H1 (cell line): ENCODE measurements around the gene SLC6A20. TPM values are rescaled to one million over a fixed set of nuclear protein-coding genes. Genes with fewer than 3 reads are reported as not detected.

Experiments
- CTCF ChIA-PET: fragments of 300-600 bp; sonication (Branson Sonifier 250); formaldehyde crosslinking; loops from one replicate; lab custom pipeline; 2021; ENCODE audit not compliant: partially characterized antibody; lab: Charles Lee
- POLR2A ChIA-PET: fragments of 300-600 bp; sonication (Branson Sonifier 250); formaldehyde crosslinking; loops from one replicate; lab custom pipeline; 2021; ENCODE audit warnings: inconsistent platforms; ENCODE audit not compliant: partially characterized antibody; lab: Charles Lee
- DNase-seq, 2 experiments: peaks; one replicate each; pipeline versions ENCODE4 v3.0.0 to v3.0.0-alpha.2; 2010 to 2022; ENCODE audit warnings: low spot score in 2 of 2, low read depth in 1 of 2, mixed read lengths in 1 of 2
- FAIRE-seq: peaks from 2 replicates; lab custom pipeline; 2011; peaks lifted over from hg19 to GRCh38; lab: Jason Lieb, UNC
- H2AFZ ChIP-seq: 2 replicates; pipeline ENCODE4 v1.8.1; 2012; ENCODE audit warnings: low read length, inconsistent platforms
- H2AK5ac ChIP-seq: 2 replicates; pipeline ENCODE4 v1.6.1; 2013; ENCODE audit warnings: low read depth, low read length
- H2BK120ac ChIP-seq: replicated peaks from 2 replicates; pipeline ENCODE3; 2013; ENCODE audit warnings: low read depth, low read length, inconsistent platforms
- H2BK12ac ChIP-seq: 2 replicates; pipeline ENCODE4 v1.6.1; 2013; ENCODE audit warnings: low read depth, low read length
- H2BK15ac ChIP-seq: 2 replicates; pipeline ENCODE4 v1.6.1; 2013; ENCODE audit warnings: low read length
- H2BK20ac ChIP-seq: 2 replicates; pipeline ENCODE4 v1.6.1; 2013; ENCODE audit warnings: low read length
- H2BK5ac ChIP-seq: 2 replicates; pipeline ENCODE4 v1.6.1; 2013; ENCODE audit warnings: low read depth, low read length
- H3K14ac ChIP-seq: 2 replicates; pipeline ENCODE4 v1.6.1; 2013; ENCODE audit warnings: inconsistent platforms; ENCODE audit not compliant: insufficient read length
- H3K18ac ChIP-seq: 2 replicates; pipeline ENCODE4 v1.6.1; 2013; ENCODE audit warnings: low read length; ENCODE audit errors: extremely low read depth
- H3K23ac ChIP-seq: 2 replicates; pipeline ENCODE4 v1.6.1; 2013; ENCODE audit warnings: inconsistent platforms; ENCODE audit not compliant: insufficient read length
- H3K23me2 ChIP-seq: 2 replicates; pipeline ENCODE4 v1.6.1; 2013; ENCODE audit warnings: low read depth, low read length
- H3K27ac ChIP-seq: 2 replicates; pipeline ENCODE4 v1.6.1; 2011; ENCODE audit warnings: low read depth, low read length, inconsistent platforms
- H3K27me3 ChIP-seq, 4 experiments: replicated peaks in 1 of 4; 1 replicate in 1 of 4; 2 replicates in 3 of 4; pipeline versions ENCODE4 v1.6.1 to v1.8.1; 2011 to 2013; ENCODE audit warnings: low read length in 3 of 4, mild to moderate bottlenecking in 3 of 4, inconsistent platforms in 2 of 4, mixed read lengths in 2 of 4, moderate library complexity in 1 of 4; ENCODE audit not compliant: control insufficient read depth in 3 of 4, insufficient read depth in 3 of 4; ENCODE audit errors: extremely low read depth in 1 of 4
- H3K36me3 ChIP-seq, 4 experiments: 2 replicates each; pipeline versions ENCODE4 v1.6.1 to v1.8.1; 2011 to 2013; ENCODE audit warnings: mild to moderate bottlenecking in 4 of 4, low read length in 3 of 4, moderate library complexity in 2 of 4, control low read depth in 1 of 4, inconsistent platforms in 1 of 4; ENCODE audit not compliant: insufficient read depth in 4 of 4, control insufficient read depth in 2 of 4
- H3K4ac ChIP-seq: replicated peaks from 2 replicates; pipeline ENCODE3; 2013; ENCODE audit warnings: low read length, low read depth, mixed read lengths, inconsistent platforms; ENCODE audit not compliant: insufficient read length
- H3K4me1 ChIP-seq, 4 experiments: replicated peaks in 1 of 4; 1 replicate in 1 of 4; 2 replicates in 3 of 4; pipeline versions ENCODE4 v1.6.1 to v1.8.1; 2011 to 2013; ENCODE audit warnings: low read length in 3 of 4, inconsistent platforms in 2 of 4, mixed read lengths in 1 of 4; ENCODE audit not compliant: insufficient read depth in 4 of 4, control insufficient read depth in 3 of 4
- H3K4me2 ChIP-seq, 2 experiments: 2 replicates each; pipeline versions ENCODE4 v1.6.1 to v1.8.1; 2011 to 2013; ENCODE audit warnings: low read depth in 2 of 2, low read length in 2 of 2, control low read depth in 1 of 2, inconsistent platforms in 1 of 2, mild to moderate bottlenecking in 1 of 2; ENCODE audit not compliant: insufficient read depth in 1 of 2
- H3K4me3 ChIP-seq, 4 experiments: fragments of 200-600, 300-600 bp in 1 of 4; sonication (generic), shearing (Covaris generic), sonication (Bioruptor Twin) in 1 of 4; 2 replicates each; pipeline versions ENCODE4 v1.5.1 to v1.8.1; 2011 to 2016; ENCODE audit warnings: low read length in 4 of 4, low read depth in 3 of 4, control low read depth in 2 of 4, inconsistent platforms in 2 of 4, mild to moderate bottlenecking in 2 of 4, mixed read lengths in 1 of 4, moderate library complexity in 1 of 4; ENCODE audit not compliant: insufficient read depth in 2 of 4; ENCODE audit errors: extremely low read depth in 1 of 4
- H3K56ac ChIP-seq: replicated peaks from 2 replicates; pipeline ENCODE3; 2013; ENCODE audit warnings: low read depth, mild to moderate bottlenecking, mixed read lengths, low read length, inconsistent platforms; ENCODE audit not compliant: insufficient read length
- H3K79me1 ChIP-seq: 2 replicates; pipeline ENCODE4 v1.6.1; 2013; ENCODE audit warnings: low read depth, low read length, control low read depth
- H3K79me2 ChIP-seq, 2 experiments: 2 replicates each; pipeline versions ENCODE4 v1.6.1 to v1.8.1; 2012 to 2013; ENCODE audit warnings: low read length in 2 of 2, mild to moderate bottlenecking in 2 of 2, inconsistent platforms in 1 of 2; ENCODE audit not compliant: insufficient read depth in 2 of 2, control insufficient read depth in 1 of 2
- H3K9ac ChIP-seq, 4 experiments: replicated peaks in 1 of 4; 1 replicate in 1 of 4; 2 replicates in 3 of 4; pipeline versions ENCODE4 v1.6.1 to v1.8.1; 2011 to 2013; ENCODE audit warnings: low read depth in 3 of 4, low read length in 3 of 4, control low read depth in 2 of 4, mild to moderate bottlenecking in 2 of 4, moderate library complexity in 2 of 4, inconsistent platforms in 1 of 4; ENCODE audit errors: extremely low read depth in 1 of 4
- H3K9me3 ChIP-seq, 2 experiments: 2 replicates each; pipeline versions ENCODE4 v1.6.1 to v1.8.1; 2012 to 2013; ENCODE audit warnings: mild to moderate bottlenecking in 2 of 2, moderate library complexity in 2 of 2, control low read depth in 1 of 2, inconsistent platforms in 1 of 2, low read depth in 1 of 2, low read length in 1 of 2, mixed read lengths in 1 of 2; ENCODE audit not compliant: insufficient read depth in 2 of 2
- H4K20me1 ChIP-seq, 2 experiments: replicated peaks in 1 of 2; 2 replicates each; pipeline versions ENCODE3 to v1.8.1; 2011 to 2013; ENCODE audit warnings: inconsistent platforms in 2 of 2, low read length in 2 of 2, mild to moderate bottlenecking in 1 of 2; ENCODE audit not compliant: insufficient read depth in 2 of 2, control insufficient read depth in 1 of 2
- H4K5ac ChIP-seq: 2 replicates; pipeline ENCODE4 v1.6.1; 2013; ENCODE audit warnings: low read length, low read depth, mixed read lengths, inconsistent platforms; ENCODE audit not compliant: insufficient read length
- H4K8ac ChIP-seq: 2 replicates; pipeline ENCODE4 v1.8.0; 2013; ENCODE audit warnings: mild to moderate bottlenecking, moderate library complexity, low read length, inconsistent platforms; ENCODE audit not compliant: insufficient read depth; ENCODE audit errors: extremely low read depth
- H4K91ac ChIP-seq: replicated peaks from 2 replicates; pipeline ENCODE3; 2013; ENCODE audit warnings: low read length, mixed read lengths, inconsistent platforms; ENCODE audit not compliant: insufficient read length
- CTBP2 ChIP-seq: IDR thresholded peaks from 2 replicates; pipeline ENCODE4 v1.7.0; 2011; ENCODE audit warnings: borderline replicate concordance, mild to moderate bottlenecking, moderate library complexity, mixed read lengths, low read length; ENCODE audit not compliant: insufficient read depth, insufficient read length
- FOSL1 ChIP-seq: IDR thresholded peaks from 2 replicates; pipeline ENCODE4 v1.6.1; 2011; ENCODE audit warnings: mild to moderate bottlenecking, low read depth, low read length, moderate library complexity; ENCODE audit not compliant: insufficient read depth
- GTF2F1 ChIP-seq: IDR thresholded peaks from 2 replicates; pipeline ENCODE4 v1.6.1; 2012; ENCODE audit warnings: low read depth, low read length, improper control_type of control experiment, borderline replicate concordance
- JUND ChIP-seq: IDR thresholded peaks from 2 replicates; pipeline ENCODE4 v1.6.1; 2011; ENCODE audit warnings: mild to moderate bottlenecking, improper control_type of control experiment, low read length
- RAD21 ChIP-seq, 2 experiments: IDR thresholded peaks in 1 of 2; conservative IDR thresholded peaks in 1 of 2; 2 replicates each; pipeline ENCODE4 v1.6.1; 2011; ENCODE audit warnings: low read depth in 2 of 2, low read length in 2 of 2, improper control_type of control experiment in 1 of 2, inconsistent platforms in 1 of 2, mild to moderate bottlenecking in 1 of 2, moderate library complexity in 1 of 2
- SAP30 ChIP-seq: fragments of 300-600 bp; sonication (generic); IDR thresholded peaks from 2 replicates; pipeline ENCODE4 v1.7.1; 2012; ENCODE audit warnings: low read length, moderate library complexity, mild to moderate bottlenecking, inconsistent platforms; ENCODE audit not compliant: insufficient read depth, insufficient replicate concordance
- SP1 ChIP-seq: IDR thresholded peaks from 2 replicates; pipeline ENCODE4 v1.6.1; 2011; ENCODE audit warnings: low read depth, low read length
- SP2 ChIP-seq: IDR thresholded peaks from 2 replicates; pipeline ENCODE4 v1.6.1; 2012; ENCODE audit warnings: mild to moderate bottlenecking, low read length, inconsistent platforms
- WGBS, 2 experiments: shearing (Covaris generic) in 1 of 2; methylation state at CpG; one replicate each; pipeline versions ENCODE4 v1.1.6 to v1.1.7; 2013 to 2015; ENCODE audit warnings: low lambda C conversion rate in 2 of 2, mixed read lengths in 2 of 2, inconsistent platforms in 1 of 2, low coverage in 1 of 2, missing lambda C conversion rate in 1 of 2; ENCODE audit not compliant: insufficient replicate concordance in 2 of 2, insufficient coverage in 1 of 2, insufficient read length in 1 of 2; ENCODE audit errors: extremely low coverage in 1 of 2, missing lambda C conversion rate in 1 of 2; 5-methylcytosine and 5-hydroxymethylcytosine counted together
- polyA plus RNA-seq, 7 experiments: library from polyadenylated mRNA; depleted of rRNA in 3 of 7; stranded (reverse) in 5 of 7; unstranded in 2 of 7; fragments of >200 nt in 5 of 7; fragments of 200-250 nt in 2 of 7; gene quantifications; 1 replicate in 5 of 7; 2 replicates in 1 of 7; 4 replicates in 1 of 7; pipeline versions ENCODE4 v1.2.1 to v1.2.3, GENCODE V29; 2011 to 2013; ENCODE audit warnings: missing spikeins in 2 of 7, mixed read lengths in 2 of 7
- total RNA-seq: library from RNA; stranded (reverse); fragmentation: NEBNext Ultra II Directional; extraction: Animal tissue kit (Norgen Biotek cat#: 25700); gene quantifications from 2 replicates; pipeline ENCODE4 v1.2.1, GENCODE V29; 2021
- TF ChIP-seq, protein P1 (sequence below), 3 experiments: IDR thresholded peaks; 1 replicate in 2 of 3; 2 replicates in 1 of 3; pipeline versions ENCODE4 v1.5.1 to v1.6.1; 2011; ENCODE audit warnings: low read length in 3 of 3, mild to moderate bottlenecking in 3 of 3, inconsistent platforms in 2 of 3, low read depth in 1 of 3, moderate library complexity in 1 of 3; ENCODE audit not compliant: insufficient read depth in 1 of 3; ENCODE audit errors: control extremely low read depth in 1 of 3

The SLC6A20 gene
- total and polyA plus RNA-seq, 2 of the 8 experiments (the other 6 are each of a cell fraction or from before 2014, with no cell fraction given), result 0.05 TPM; not detected in 1

DNA sequence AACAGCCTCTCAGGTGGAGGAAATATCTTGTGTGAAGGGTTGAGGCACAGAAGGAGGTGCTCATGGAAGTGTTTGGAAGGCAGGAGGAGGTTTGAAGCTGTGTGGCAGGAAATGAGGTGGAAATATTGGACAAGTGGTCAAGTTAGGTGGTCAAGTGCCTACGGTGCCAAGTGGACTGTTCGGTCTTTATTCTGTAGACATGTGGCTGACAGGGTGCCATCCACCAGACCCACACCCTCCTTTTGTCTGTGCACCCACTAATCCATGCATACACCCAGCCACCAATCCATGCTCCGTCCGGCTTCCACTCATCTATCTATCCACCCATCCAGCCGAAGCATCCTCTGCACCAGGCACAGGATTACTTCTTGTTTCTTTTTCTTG lies 2.2 kb downstream of the SLC6A20 start:
- Histone ChIP-seq H3K23ac (no peak overlapping the region), H3K27ac (no peak overlapping the region), H3K36me3 (no peaks in the 10 kb centered on the region), H3K79me1 (no peaks in the 10 kb centered on the region), H2BK120ac (no peak overlapping the region), H2BK20ac (no peak overlapping the region), H4K20me1 (peaks cover 0 to 2% of the 10 kb centered on the region in 2 experiments), H3K23me2 (peaks cover 2% of the 10 kb centered on the region; the same call in 1 of the 2 replicates), H2BK12ac (no peak overlapping the region), H3K14ac (no peak overlapping the region), H3K4me1 (peaks cover 0 to 3% (median 0%) of the 10 kb centered on the region in 4 experiments; a peak in 2 of 7 replicates), H3K9ac (no peak overlapping the region), H3K56ac (no peak overlapping the region), H2AK5ac (no peak overlapping the region), H3K79me2 (no peaks in the 10 kb centered on the region), H2BK5ac (no peak overlapping the region), H2BK15ac (no peak overlapping the region), H4K8ac (no peak overlapping the region), H3K9me3 (0 out of 4 replicates have a peak, but pooled peaks cover 0 to 1% of the 10 kb centered on the region in 2 experiments), H3K18ac (no peak overlapping the region), H4K5ac (no peak overlapping the region), H3K4me3 (no peak overlapping the region), H3K27me3 (peaks cover 22 to 48% (median 41%) of the 10 kb centered on the region in 4 experiments), H3K4me2 (no peak overlapping the region), H2AFZ (no peak overlapping the region), H3K4ac (no peak overlapping the region), H4K91ac (no peak overlapping the region)
- DNase-seq (no peak), FAIRE-seq (no peak)
- ChIA-PET POLR2A (no interaction called here), CTCF (interaction anchor here (1.2 to 3.7 kb wide), 2 partner anchors 30 to 33 kb away, joined by 3 to 13 read pairs; no protein-coding TSS in a partner anchor)
- WGBS, 2 experiments, result 87% methylated on average over 5 of the region's 5 CpGs; no CpG with 5 or more reads in 1 of the 2 experiments
- TF ChIP-seq, protein P1, sequence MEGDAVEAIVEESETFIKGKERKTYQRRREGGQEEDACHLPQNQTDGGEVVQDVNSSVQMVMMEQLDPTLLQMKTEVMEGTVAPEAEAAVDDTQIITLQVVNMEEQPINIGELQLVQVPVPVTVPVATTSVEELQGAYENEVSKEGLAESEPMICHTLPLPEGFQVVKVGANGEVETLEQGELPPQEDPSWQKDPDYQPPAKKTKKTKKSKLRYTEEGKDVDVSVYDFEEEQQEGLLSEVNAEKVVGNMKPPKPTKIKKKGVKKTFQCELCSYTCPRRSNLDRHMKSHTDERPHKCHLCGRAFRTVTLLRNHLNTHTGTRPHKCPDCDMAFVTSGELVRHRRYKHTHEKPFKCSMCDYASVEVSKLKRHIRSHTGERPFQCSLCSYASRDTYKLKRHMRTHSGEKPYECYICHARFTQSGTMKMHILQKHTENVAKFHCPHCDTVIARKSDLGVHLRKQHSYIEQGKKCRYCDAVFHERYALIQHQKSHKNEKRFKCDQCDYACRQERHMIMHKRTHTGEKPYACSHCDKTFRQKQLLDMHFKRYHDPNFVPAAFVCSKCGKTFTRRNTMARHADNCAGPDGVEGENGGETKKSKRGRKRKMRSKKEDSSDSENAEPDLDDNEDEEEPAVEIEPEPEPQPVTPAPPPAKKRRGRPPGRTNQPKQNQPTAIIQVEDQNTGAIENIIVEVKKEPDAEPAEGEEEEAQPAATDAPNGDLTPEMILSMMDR (IDR thresholded peaks at IDR 0.05; ENCODE audit: control extremely low read depth in 1 of 3, insufficient read depth in 1 of 3, low read depth in 1 of 3, low read length in 3 of 3), result no peak
- TF ChIP-seq RAD21 (IDR thresholded peaks at IDR 0.05 in 1 of 2, conservative IDR thresholded peaks at IDR 0.05 in 1 of 2; ENCODE audit: low read depth in 2 of 2, low read length in 2 of 2) (no peak), SAP30 (no peak), JUND (no peak), SP2 (no peak), CTBP2 (no peak), SP1 (no peak), FOSL1 (no peak), GTF2F1 (no peak)
